B cell (primary cell): ENCODE measurements around the gene CA7.

Experiments
- EZH2 ChIP-seq: IDR thresholded peaks from 2 replicates; pipeline ENCODE4 v1.6.1; 2012; ENCODE audit warnings: borderline replicate concordance, low read depth, mild to moderate bottlenecking, moderate library complexity, low read length; ENCODE audit not compliant: insufficient read depth, poor library complexity, severe bottlenecking
- TF ChIP-seq, protein P1 (sequence below): fragments of 200-600 bp; IDR thresholded peaks from one replicate; pipeline ENCODE4 v1.8.0; 2022; ENCODE audit warnings: antibody characterized with exemption, mild to moderate bottlenecking

DNA sequence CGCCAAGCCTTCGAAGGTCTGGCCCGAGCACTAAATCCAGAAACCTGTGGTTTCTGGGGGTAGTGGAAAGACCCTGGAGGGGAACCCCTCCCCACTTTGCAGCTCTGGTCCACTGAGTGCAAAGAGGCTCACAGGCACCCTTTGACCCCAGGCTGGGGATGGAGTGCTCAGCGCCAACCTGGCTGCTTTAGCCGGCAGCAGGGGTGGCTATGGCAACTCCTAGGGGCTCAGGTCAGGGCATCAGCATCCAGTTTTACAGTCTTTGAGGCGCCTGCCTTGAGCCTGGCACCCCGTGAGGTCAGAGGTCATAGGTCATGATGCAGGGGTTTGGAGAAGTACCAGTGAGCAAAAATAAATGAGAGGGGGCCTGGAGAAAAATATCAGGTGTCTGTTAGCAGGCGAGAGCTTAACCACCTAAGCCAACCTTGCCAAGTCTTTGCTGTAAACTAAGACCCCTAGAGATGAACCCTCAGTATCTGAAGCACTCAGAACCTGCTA is 17.9 kb downstream of the CA7 start:
- TF ChIP-seq, protein P1, sequence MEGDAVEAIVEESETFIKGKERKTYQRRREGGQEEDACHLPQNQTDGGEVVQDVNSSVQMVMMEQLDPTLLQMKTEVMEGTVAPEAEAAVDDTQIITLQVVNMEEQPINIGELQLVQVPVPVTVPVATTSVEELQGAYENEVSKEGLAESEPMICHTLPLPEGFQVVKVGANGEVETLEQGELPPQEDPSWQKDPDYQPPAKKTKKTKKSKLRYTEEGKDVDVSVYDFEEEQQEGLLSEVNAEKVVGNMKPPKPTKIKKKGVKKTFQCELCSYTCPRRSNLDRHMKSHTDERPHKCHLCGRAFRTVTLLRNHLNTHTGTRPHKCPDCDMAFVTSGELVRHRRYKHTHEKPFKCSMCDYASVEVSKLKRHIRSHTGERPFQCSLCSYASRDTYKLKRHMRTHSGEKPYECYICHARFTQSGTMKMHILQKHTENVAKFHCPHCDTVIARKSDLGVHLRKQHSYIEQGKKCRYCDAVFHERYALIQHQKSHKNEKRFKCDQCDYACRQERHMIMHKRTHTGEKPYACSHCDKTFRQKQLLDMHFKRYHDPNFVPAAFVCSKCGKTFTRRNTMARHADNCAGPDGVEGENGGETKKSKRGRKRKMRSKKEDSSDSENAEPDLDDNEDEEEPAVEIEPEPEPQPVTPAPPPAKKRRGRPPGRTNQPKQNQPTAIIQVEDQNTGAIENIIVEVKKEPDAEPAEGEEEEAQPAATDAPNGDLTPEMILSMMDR, result no peak
- no peak for TF ChIP-seq EZH2
